Measurements from ENCODE around the gene OGDH.

DNA sequence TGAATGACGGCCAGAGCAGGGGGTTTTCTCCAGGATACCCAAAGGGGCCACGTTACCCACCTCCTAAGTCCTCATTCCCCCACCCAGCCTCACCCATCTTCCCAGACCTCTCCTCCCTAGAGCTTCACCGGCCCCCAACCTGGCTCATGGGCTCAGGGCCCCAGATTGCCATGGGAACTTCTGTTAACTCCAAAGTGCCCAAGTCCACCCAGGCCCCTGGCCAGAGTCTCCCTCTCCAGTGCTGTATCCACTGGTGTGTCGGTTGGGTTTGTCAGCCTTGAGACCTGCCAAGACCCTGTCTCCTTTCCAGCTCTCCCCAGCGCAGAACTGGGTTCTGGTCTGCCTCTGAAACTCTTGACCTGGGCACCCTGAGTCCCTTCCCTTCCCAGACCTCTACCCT, 105.1 kb downstream of the OGDH start:
- TF ChIP-seq CTCF (IDR thresholded peaks at IDR 0.05) = no peak
- no peak for TF ChIP-seq POLR2A (IDR thresholded peaks at IDR 0.05)

Measured in breast epithelium (tissue), 3 donors.